HT1080 (cell line): ENCODE data around the gene ALDH1L1. TPM values are rescaled to one million over a fixed set of nuclear protein-coding genes. Genes with fewer than 3 reads are reported as not detected.

Experiments used
- DNase-seq: peaks from one replicate; pipeline ENCODE4 v3.0.0-alpha.2; 2015; ENCODE audit warnings: low read depth
- total RNA-seq: library from RNA; depleted of rRNA; stranded (reverse); fragments of >200 nt; shearing (Covaris generic); gene quantifications from 2 replicates; pipeline ENCODE4 v1.2.3, GENCODE V29; 2014

The ALDH1L1 gene
- total RNA-seq, 1 experiment from 2014 or later, result 14.5 TPM

DNA sequence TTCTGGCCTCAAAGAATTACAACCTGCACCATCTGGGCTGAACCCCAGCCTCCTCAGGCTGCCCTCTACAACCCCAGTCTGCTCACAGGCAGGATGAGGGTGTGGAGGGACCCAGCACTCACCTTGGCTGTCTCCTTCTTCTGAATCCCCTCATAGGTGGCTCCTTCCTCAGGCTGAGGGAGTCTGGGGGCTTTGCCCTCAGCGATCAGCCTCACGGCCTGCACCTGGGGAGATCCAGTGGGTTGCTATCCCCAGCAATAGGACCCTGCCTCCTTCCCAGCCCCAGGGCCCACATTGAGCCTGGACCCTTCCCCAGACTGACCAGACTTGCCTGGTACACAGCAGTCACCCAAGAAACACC, 25.1 kb downstream of the ALDH1L1 start:
- no peak for DNase-seq

- DNase-seq, result no peak
Observed at GRCh38 chr3:126154391-126155279, 25.8 kb downstream of the ALDH1L1 start.

DNA sequence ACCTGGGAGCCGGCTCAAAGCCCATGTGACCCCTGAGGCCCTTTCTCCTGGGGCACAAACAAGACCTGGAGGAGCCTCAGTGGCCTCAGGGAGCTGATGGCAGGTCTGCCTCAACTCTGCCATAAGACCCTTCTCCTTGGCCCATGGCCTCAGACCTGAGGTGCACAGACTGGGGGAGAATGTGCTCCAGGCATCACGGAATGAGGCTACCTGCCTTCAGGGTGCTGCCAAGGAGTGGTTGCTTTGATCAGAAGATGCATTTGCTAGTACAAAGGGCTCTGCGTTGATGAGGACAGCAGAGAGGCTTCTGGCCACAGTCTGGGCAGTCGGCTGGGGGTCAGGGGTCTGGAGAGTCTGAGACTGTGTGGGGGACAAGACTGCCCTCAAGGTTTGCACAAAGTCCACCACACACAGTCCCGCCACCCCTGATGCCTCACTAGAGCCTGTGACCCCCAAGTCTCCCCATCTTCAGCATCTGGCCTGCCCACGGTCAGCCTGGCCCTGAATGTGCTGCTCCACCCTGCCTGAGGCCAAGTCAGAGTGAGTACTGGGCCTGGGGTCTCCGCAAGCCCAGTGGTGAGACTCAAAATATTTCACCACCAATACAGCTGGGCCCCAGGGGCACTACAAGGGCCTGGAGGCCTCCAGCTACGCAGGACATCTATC, 26.6 kb downstream of the ALDH1L1 start:
- no peak for DNase-seq

DNA sequence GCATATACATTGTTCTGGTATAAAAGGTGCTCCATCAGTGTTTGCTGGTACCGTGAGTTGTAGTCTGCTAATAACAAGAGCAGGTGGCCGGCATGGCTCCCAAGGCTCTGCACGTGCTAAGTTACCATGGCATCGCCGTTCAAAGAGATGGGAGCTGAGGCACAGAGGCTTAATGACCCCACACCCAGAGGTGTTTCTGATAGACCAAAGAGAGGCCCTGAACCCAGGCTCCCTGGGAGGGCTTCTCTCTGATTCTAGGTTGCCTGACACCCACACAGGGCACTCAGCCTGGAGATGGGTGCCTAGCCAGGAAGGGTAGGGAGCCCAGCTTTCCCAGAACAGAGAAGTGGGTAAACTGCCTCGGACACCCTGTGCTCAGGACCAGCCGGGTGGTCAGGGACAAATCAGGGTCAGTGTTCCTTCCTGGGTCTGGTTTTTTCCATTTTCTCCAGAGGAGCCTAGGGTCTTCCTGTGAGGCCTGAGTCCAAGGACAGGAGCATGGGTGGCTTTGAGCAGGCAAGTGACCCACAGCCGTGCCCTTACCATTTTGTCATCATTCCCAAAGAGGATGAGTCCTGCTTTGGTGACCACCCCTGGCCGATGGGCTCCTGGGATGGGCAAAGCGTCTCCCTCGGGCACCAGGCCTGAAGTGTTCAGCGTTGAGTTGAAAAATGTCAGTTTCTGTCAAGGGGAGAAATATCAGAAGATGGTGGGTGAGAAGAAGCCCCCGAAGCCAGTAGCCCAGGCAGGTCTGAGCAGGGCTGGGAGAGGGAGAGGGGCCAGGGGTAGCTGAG, 27.3 kb downstream of the ALDH1L1 start:
- DNase-seq, result no peak

GRCh38 chr3:126152458-126152857, 27.9 kb downstream of the ALDH1L1 start:
- no peak for DNase-seq

DNA sequence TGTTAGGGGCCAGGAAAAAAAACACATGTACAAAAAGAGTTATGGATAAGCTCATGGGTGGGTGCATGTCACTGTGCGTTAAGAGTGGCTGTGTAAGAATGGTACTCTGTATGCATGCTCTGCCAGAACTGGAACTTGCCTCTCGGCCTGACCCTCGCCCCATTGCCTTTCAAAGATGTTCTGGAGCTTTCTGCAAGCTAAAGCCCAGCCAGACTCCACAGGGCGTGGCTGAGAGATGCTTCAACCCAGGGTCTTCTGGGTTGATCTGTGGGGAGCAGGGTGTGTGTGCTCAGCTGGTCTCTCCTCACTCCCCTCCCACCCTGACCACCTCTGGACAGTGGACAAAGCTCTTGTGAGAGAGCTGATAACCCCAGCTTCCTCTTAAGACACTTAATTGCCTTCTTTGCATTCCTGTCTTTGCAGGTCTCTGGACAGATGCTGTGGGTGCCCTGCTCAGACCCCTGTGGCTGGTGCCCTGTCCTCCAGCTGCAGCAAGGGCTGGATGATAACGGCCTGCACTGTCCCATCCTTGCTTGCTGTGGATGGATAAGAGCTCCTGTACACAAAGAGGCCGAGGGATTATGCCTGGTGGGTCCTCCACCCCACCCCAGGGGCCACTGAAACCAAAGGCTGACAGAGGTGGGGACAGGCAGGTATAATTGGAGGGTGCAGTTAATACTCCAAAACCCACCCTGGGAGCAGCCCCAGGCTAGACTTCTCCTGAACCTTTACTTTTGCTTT, 28.7 kb downstream of the ALDH1L1 start:
- DNase-seq, result no peak

DNA sequence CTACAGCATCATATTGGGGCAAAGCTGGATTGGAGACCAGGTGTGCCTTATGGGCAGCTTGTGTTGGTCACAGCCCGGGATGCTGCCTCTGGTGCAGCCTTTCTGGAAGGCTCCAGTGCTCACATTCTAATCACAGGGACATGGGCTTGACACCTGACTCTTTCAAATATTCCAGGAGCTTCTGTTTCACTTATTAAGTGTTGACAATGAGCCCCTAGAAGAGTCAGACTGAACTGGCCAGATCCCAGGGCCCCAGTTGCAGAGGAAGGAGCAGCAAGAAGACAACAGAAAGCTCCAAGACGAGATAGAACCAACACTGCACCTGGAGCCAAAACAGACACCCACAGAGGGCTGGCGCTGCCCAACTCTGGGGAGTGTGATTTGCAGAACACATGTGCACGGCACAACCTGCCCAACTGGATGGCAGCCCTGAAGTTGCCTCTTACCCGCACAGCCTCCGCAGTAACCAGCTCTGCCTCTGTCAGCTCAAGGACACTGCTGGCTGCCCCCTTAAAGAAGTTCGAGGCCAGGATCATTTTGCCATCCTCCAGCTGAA, 30.3 kb downstream of the ALDH1L1 start:
- no peak for DNase-seq

GRCh38 chr3:126149256-126149902, 31.0 kb downstream of the ALDH1L1 start:
- DNase-seq, result no peak

GRCh38 chr3:126147932-126148683, 32.3 kb downstream of the ALDH1L1 start:
- DNase-seq, result no peak

- DNase-seq, result no peak
Observed at GRCh38 chr3:126147147-126147931, 33.0 kb downstream of the ALDH1L1 start.

- DNase-seq, result no peak
Observed at GRCh38 chr3:126146525-126147146, 33.8 kb downstream of the ALDH1L1 start.

DNA sequence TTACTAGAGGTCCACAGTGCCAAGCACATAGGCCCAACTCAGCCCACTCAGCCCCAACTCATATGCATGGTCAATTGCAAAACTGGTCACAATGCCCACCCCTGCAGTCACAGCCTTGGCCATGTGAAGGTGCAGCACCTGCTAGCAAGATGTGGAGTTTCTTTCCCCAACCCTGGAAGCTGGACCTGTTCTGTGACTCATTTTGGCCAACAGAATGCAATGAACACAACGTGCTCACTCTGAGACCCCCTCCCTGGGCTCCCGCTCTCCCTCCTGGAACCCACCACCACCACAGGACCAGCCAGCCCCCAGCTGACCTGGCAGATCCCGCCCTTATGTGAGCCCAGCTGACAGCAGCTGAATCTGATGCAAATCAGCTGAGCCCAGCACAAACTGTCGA, 34.4 kb downstream of the ALDH1L1 start:
- no peak for DNase-seq

DNA sequence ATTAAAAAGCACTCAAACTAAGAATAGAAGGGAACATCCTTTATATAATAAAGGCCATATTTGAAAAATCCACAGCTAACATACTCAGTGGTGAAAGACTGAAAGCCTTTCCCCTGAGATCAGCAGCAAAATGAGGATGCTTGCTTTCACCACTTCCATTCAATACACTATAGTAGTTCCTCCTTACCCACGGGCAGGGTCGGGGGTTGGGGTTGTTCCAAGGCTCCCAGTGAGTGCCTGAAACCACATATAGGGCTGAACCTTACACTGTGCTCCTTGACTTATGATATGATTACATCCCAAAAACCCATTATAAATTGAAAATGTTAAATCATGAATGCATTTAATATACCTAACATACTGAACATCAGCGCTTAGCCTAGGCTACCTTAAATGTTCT, 37.7 kb downstream of the ALDH1L1 start:
- no peak for DNase-seq

GRCh38 chr3:126137490-126138130, 42.8 kb downstream of the ALDH1L1 start:
- no peak for DNase-seq

DNA sequence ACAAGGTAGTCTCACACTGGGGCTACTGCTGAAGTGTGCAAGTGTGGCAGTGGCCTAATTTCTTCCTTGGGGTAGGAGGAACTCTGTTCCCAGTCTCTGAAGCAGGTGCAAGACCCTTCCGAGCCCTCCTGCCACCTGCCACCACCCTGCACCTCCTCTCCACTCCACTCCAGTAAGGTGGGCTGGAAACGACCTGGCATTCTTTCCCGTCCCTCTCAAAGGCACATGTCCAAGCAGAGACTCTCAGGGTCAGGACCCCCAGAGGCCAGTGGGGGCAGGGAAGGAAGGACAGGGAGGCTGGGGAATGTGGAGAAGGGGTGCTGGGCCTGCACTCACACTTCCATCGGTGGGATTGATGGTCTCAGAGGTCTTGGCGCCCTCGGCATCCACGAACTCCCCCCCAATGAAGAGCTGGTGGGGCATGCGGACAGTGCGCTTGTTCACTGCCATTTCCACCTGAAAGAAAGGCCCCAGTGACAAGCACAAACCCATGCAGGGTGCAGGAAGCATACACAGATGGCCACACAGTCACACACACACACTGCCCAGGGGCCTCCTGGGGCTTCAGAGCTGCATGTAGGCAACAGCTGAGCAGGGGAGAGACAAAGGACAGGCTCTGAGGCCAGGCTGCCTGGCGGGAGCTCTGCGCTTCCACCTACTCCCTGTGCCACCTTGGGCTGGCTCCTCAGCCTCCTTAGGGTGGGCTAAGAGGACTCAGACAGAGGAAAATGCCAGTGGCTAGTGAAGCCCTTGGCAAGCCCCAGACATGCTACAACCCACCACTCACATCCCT, 43.8 kb downstream of the ALDH1L1 start:
- DNase-seq, result no peak

DNA sequence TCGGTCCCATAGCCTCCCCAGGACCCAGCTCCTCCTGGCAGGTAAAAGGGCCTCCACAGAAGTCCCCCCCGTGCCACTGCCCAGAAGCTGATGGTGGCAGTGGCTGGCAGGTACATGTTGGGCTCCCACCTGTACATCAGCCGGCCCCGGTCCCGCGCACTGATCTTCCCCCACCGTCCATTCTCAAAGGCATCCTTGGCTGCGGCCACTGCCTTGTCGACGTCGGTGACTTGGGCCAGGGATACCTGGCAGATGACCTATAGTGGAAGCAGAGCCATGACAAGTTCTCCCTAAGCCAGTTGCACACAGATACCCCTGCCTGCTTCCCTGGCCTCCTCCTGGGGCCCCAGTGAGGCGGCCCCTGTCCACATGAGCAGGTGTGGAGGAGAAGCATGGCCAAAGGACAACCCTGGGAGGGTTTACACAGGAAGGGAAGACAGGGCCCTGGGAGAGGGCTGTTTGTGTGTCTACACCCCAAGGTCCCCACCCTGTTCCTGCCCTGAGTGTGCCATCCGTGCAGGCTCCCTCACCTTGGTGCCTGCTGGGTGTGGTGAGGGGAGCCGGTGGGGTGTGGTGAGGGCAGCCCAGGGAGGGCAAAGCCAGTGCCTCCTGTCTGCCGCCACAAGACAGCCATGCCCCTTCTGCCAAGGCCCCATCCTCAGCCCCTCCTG, 44.8 kb downstream of the ALDH1L1 start:
- DNase-seq, result no peak

DNA sequence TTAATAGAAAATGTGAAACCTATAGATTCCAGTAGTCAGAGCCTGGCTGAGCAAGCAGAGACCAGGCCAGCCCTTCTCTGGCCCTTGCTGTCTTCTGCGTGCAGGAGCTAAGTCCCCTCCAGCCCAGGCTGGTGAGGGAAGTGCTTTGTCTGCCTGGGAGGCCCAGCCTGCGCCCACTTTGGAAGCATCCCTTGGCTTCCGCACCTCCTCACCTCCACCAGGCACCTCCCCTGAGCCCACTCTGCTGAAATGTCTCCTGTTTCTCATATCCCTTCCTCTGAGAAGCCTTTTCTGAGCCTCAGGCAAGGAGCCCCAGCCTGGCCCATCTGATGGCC, 45.3 kb downstream of the ALDH1L1 start:
- DNase-seq, result no peak
